Epithelial cell of esophagus (primary cell): ENCODE results near the gene SNCAIP.

Experiments used
- DNase-seq: peaks from one replicate; pipeline ENCODE4 v3.0.0; 2010; ENCODE audit warnings: low read depth
- H3K4me3 ChIP-seq: 2 replicates; pipeline ENCODE4 v1.5.1; 2011; ENCODE audit warnings: mild to moderate bottlenecking, low read length, control low read depth
- CTCF ChIP-seq: IDR thresholded peaks from 2 replicates; pipeline ENCODE4 v1.5.1; 2011; ENCODE audit warnings: low read depth, mild to moderate bottlenecking, low read length, control low read depth, inconsistent platforms; ENCODE audit not compliant: insufficient read depth; ENCODE audit errors: missing control alignments

Gene SNCAIP

GRCh38 chr5:122427621-122428020, 115.6 kb downstream of the SNCAIP start:
- TF ChIP-seq CTCF, result no peak
- no peak overlapping the region for H3K4me3 ChIP-seq
- no peak for DNase-seq

- TF ChIP-seq CTCF, result no peak
- DNase-seq, result no peak
- no peak overlapping the region for H3K4me3 ChIP-seq
These were observed 117.7 kb downstream of the SNCAIP start for GRCh38 chr5:122429545-122430318.

GRCh38 chr5:122430319-122430586, 118.2 kb downstream of the SNCAIP start:
- DNase-seq, result no peak
- no peak overlapping the region for H3K4me3 ChIP-seq
- TF ChIP-seq CTCF, result no peak

- TF ChIP-seq CTCF, result no peak
- no peak overlapping the region for H3K4me3 ChIP-seq
- DNase-seq, result no peak
These were observed 119.3 kb downstream of the SNCAIP start for GRCh38 chr5:122431298-122431697.

GRCh38 chr5:122434205-122434970, 122.4 kb downstream of the SNCAIP start:
- DNase-seq, result no peak
- TF ChIP-seq CTCF, result no peak
- H3K4me3 ChIP-seq, result no peak overlapping the region

- no peak overlapping the region for H3K4me3 ChIP-seq
- no peak for DNase-seq
- no peak for TF ChIP-seq CTCF
These were observed 123.2 kb downstream of the SNCAIP start for GRCh38 chr5:122435234-122435633.
